HepG2 (cell line): ENCODE results near the gene ESYT2. TPM values are rescaled to one million over a fixed set of nuclear protein-coding genes. Genes with fewer than 3 reads are reported as not detected.

Experiments used
- ATAC-seq: fragments of 200-7000 bp; cut with Tn5 transposase; 3 replicates; pipeline ENCODE4 v1.9.1; 2020; ENCODE audit warnings: mild to moderate bottlenecking, moderate library complexity
- BruUV-seq: library from RNA; stranded (reverse); fragments of 400-500 nt; replicated peaks from 2 replicates; lab custom pipeline; 2021; lab: Mats Ljungman, UMichigan
- CTCF ChIA-PET: fragments of 300-600 bp; formaldehyde crosslinking; extraction: SDS; loops from one replicate; lab custom pipeline; 2021; ENCODE audit warnings: low total read pairs, inconsistent platforms, low intra/inter-chr PET ratio; lab: Yijun Ruan, JAX
- POLR2A ChIA-PET: fragments of 350-600 bp; sonication (Branson Sonifier 250); formaldehyde crosslinking; loops from one replicate; lab custom pipeline; 2020; ENCODE audit warnings: antibody characterized with exemption, inconsistent platforms; lab: Yijun Ruan, JAX
- DNase-seq: peaks from one replicate; pipeline ENCODE4 v3.0.0-alpha.2; 2015; ENCODE audit warnings: low spot score
- FAIRE-seq: peaks from 3 replicates; lab custom pipeline; 2011; peaks lifted over from hg19 to GRCh38; lab: Jason Lieb, UNC
- H2AFZ ChIP-seq: one replicate; pipeline ENCODE4 v1.6.1; 2011; ENCODE audit warnings: low read length, inconsistent platforms
- H3K27ac ChIP-seq: fragments of 300-600 bp; 3 replicates; pipeline ENCODE4 v1.8.0; 2011; ENCODE audit warnings: mixed run types, mild to moderate bottlenecking, mixed read lengths, low read length, inconsistent platforms; ENCODE audit not compliant: insufficient read depth; ENCODE audit errors: extremely low read length
- H3K27me3 ChIP-seq, 2 experiments: fragments of 200-600 bp in 1 of 2; 2 replicates in 1 of 2; 3 replicates in 1 of 2; pipeline versions ENCODE4 v1.6.0 to v1.8.0; 2011; ENCODE audit warnings: low read length in 2 of 2, mild to moderate bottlenecking in 2 of 2, moderate library complexity in 2 of 2, inconsistent platforms in 1 of 2; ENCODE audit not compliant: insufficient read depth in 2 of 2, control insufficient read depth in 1 of 2
- H3K36me3 ChIP-seq, 2 experiments: fragments of 200-600 bp in 1 of 2; replicated peaks in 1 of 2; 2 replicates in 1 of 2; 3 replicates in 1 of 2; pipeline versions ENCODE4 v1.5.1 to v1.8.0; 2011; ENCODE audit warnings: low read length in 2 of 2, inconsistent platforms in 1 of 2; ENCODE audit not compliant: insufficient read depth in 2 of 2, control insufficient read depth in 1 of 2
- H3K4me1 ChIP-seq: 2 replicates; pipeline ENCODE4 v1.5.1; 2012; ENCODE audit warnings: low read length, inconsistent platforms; ENCODE audit not compliant: insufficient read depth
- H3K4me2 ChIP-seq: 2 replicates; pipeline ENCODE4 v1.6.0; 2011; ENCODE audit warnings: low read depth, low read length, inconsistent platforms
- H3K4me3 ChIP-seq, 3 experiments: fragments of 200-600 bp in 1 of 3; sonication (generic), shearing (Covaris generic) in 1 of 3; replicated peaks in 1 of 3; 2 replicates each; pipeline ENCODE4 v1.5.1; 2011 to 2016; ENCODE audit warnings: low read length in 3 of 3, inconsistent platforms in 2 of 3, low read depth in 2 of 3, mild to moderate bottlenecking in 2 of 3, control low read depth in 1 of 3, mixed read lengths in 1 of 3; ENCODE audit not compliant: insufficient read depth in 1 of 3
- H3K79me2 ChIP-seq: one replicate; pipeline ENCODE4 v1.6.1; 2011; ENCODE audit warnings: low read length, inconsistent platforms; ENCODE audit not compliant: insufficient read depth
- H3K9ac ChIP-seq: 2 replicates; pipeline ENCODE4 v1.6.0; 2011; ENCODE audit warnings: mild to moderate bottlenecking, low read depth, low read length, inconsistent platforms; ENCODE audit not compliant: insufficient read depth
- H3K9me3 ChIP-seq: 2 replicates; pipeline ENCODE4 v1.5.1; 2012; ENCODE audit warnings: mild to moderate bottlenecking, low read length
- H4K20me1 ChIP-seq: 2 replicates; pipeline ENCODE4 v1.6.0; 2011; ENCODE audit warnings: inconsistent platforms, mild to moderate bottlenecking, low read length, moderate library complexity; ENCODE audit not compliant: insufficient read depth
- AGO1 ChIP-seq: fragments of 200-400 bp; formaldehyde crosslinking; IDR thresholded peaks from 2 replicates; pipeline ENCODE4 v1.6.1; 2017; ENCODE audit warnings: mild to moderate bottlenecking, low read depth, low read length, moderate library complexity; ENCODE audit not compliant: poor library complexity, severe bottlenecking
- ARID2 ChIP-seq: sonication (generic); formaldehyde crosslinking; IDR thresholded peaks from 2 replicates; pipeline ENCODE4 v1.8.1; 2022; ENCODE audit warnings: mild to moderate bottlenecking, missing genetic modification reagents, borderline replicate concordance
- EED ChIP-seq: sonication (generic); formaldehyde crosslinking; IDR thresholded peaks from 2 replicates; pipeline ENCODE4 v1.5.0; 2020; ENCODE audit warnings: mild to moderate bottlenecking, missing genetic modification reagents
- ETV6 ChIP-seq: sonication (generic); formaldehyde crosslinking; conservative IDR thresholded peaks from 2 replicates; pipeline ENCODE4 v1.4.0; 2020; ENCODE audit warnings: missing genetic modification reagents
- HHEX ChIP-seq: IDR thresholded peaks from 2 replicates; pipeline ENCODE4 v1.6.1; 2016; ENCODE audit warnings: control low read depth
- KMT2B ChIP-seq: IDR thresholded peaks from 2 replicates; pipeline ENCODE4 v1.6.1; 2016; ENCODE audit warnings: missing genetic modification reagents, missing compliant biosample characterization
- PAX8 ChIP-seq: sonication (generic); formaldehyde crosslinking; IDR thresholded peaks from 2 replicates; pipeline ENCODE4 v1.8.0; 2022; ENCODE audit warnings: mild to moderate bottlenecking, missing genetic modification reagents, borderline replicate concordance
- PLRG1 ChIP-seq: fragments of 450-650 bp; conservative IDR thresholded peaks from 2 replicates; pipeline ENCODE4 v1.6.1; 2016
- RFXAP ChIP-seq: sonication (generic); formaldehyde crosslinking; IDR thresholded peaks from 2 replicates; pipeline ENCODE4 v1.4.0; 2020; ENCODE audit warnings: missing genetic modification reagents, borderline replicate concordance
- RNF2 ChIP-seq: fragments of 450-650 bp; conservative IDR thresholded peaks from 2 replicates; pipeline ENCODE4 v1.6.1; 2016; ENCODE audit warnings: low read depth
- SALL2 ChIP-seq: sonication (generic); formaldehyde crosslinking; IDR thresholded peaks from 2 replicates; pipeline ENCODE4 v1.8.1; 2023; ENCODE audit warnings: mild to moderate bottlenecking, missing genetic modification reagents, inconsistent platforms
- TGIF2 ChIP-seq: IDR thresholded peaks from 2 replicates; pipeline ENCODE4 v1.6.1; 2016; ENCODE audit warnings: control low read depth, missing compliant biosample characterization
- ZBTB20 ChIP-seq: sonication (generic); formaldehyde crosslinking; IDR thresholded peaks from 2 replicates; pipeline ENCODE4 v1.8.1; 2023; ENCODE audit warnings: missing genetic modification reagents, low read depth, mild to moderate bottlenecking, borderline replicate concordance
- ZNF296 ChIP-seq: sonication (generic); formaldehyde crosslinking; conservative IDR thresholded peaks from 2 replicates; pipeline ENCODE4 v1.5.0; 2020; ENCODE audit warnings: mild to moderate bottlenecking, missing genetic modification reagents
- ZNF737 ChIP-seq: sonication (generic); formaldehyde crosslinking; IDR thresholded peaks from 2 replicates; pipeline ENCODE4 v1.5.0; 2020; ENCODE audit warnings: missing genetic modification reagents, mild to moderate bottlenecking, borderline replicate concordance
- ZNF781 ChIP-seq: sonication (generic); formaldehyde crosslinking; IDR thresholded peaks from 2 replicates; pipeline ENCODE4 v1.5.1; 2020; ENCODE audit warnings: borderline replicate concordance, mild to moderate bottlenecking, missing genetic modification reagents; ENCODE audit errors: not compliant biosample characterization
- ZNF816 ChIP-seq: sonication (generic); formaldehyde crosslinking; IDR thresholded peaks from 2 replicates; pipeline ENCODE4 v1.8.0; 2022; ENCODE audit warnings: missing genetic modification reagents, mild to moderate bottlenecking, borderline replicate concordance
- WGBS: methylation state at CpG from one replicate; pipeline ENCODE4 v1.1.6; 2017; ENCODE audit warnings: low lambda C conversion rate; 5-methylcytosine and 5-hydroxymethylcytosine counted together
- in situ Hi-C: cut with HindIII; loops from 2 replicates; pipeline ENCODE4 v1.10.0; 2017; ENCODE audit warnings: low pct_unique_long_range_greater_than_20kb; ENCODE audit not compliant: extremely low pct_ligation_motif_present
- intact Hi-C: fragments of 100-400 bp; cut with micrococcal nuclease; formaldehyde crosslinking; loops from one replicate; pipeline ENCODE4 v1.10.0; 2022; ENCODE audit not compliant: unreplicated experiment
- polyA plus RNA-seq, 8 experiments: library from polyadenylated mRNA; depleted of rRNA in 3 of 8; stranded (reverse) in 7 of 8; unstranded in 1 of 8; fragments of >200 nt; fragmentation: Illumina TruSeq in 4 of 8; extraction: Trizol in 4 of 8; gene quantifications; 2 replicates each; pipeline versions ENCODE4 v1.2.1 to v1.2.3, GENCODE V29; 2011 to 2016; ENCODE audit warnings: low read depth in 4 of 8, missing spikeins in 1 of 8, mixed read lengths in 1 of 8; ENCODE audit not compliant: insufficient read depth in 1 of 8
- total RNA-seq, 5 experiments: library from RNA; depleted of rRNA; stranded (reverse); fragments of >200 nt; fragmentation: Illumina TruSeq; extraction: Trizol; gene quantifications; 2 replicates each; pipeline ENCODE4 v1.2.3, GENCODE V29; 2016; ENCODE audit warnings: low read depth in 1 of 5
- TF ChIP-seq, protein P1 (sequence below): sonication (generic); IDR thresholded peaks from 2 replicates; pipeline ENCODE4 v1.6.1; 2016; ENCODE audit warnings: low read depth, borderline replicate concordance

ESYT2 gene
- total and polyA plus RNA-seq, 2 of the 13 experiments (the other 11 are each of a cell fraction or from before 2014, with no cell fraction given) = 28.5 to 37.3 TPM

DNA sequence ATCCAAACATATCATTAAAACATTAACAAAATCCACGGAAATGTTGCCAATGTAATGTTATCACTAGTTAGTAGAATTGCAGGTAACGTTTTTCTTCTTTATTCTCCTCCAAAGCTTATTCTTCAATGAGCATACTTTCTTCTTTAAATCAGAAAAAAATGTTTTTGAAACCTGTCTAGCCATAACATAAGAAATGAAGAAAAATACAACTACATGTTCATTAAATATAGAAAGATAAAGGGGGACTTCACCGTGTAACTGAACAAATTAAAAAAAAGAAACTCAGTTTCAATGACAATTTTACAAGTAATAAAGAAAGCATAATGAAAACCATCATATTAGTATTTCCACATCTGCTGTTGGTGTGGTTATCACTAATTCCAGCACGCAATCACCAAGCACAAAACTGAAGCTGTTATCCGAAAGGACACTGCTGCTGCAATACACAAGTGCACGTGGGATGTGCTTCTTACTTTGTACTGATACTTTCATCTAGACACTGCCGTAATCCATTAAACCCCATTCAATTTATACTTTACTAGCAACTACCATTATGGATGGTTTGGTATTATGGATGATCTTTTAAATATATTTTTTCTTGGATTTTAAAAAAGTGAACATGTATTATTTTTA lies 9.6 kb downstream of the ESYT2 start:
- ChIA-PET CTCF (no interaction called here), POLR2A (interaction anchor here (1.0 to 3.1 kb wide), 5 partner anchors 7 to 44 kb away, joined by 3 to 34 read pairs (median 12); partner anchors contain the start of gene ESYT2)
- no peak overlapping the region for H2AFZ ChIP-seq
- peaks cover 89% of the 10 kb centered on the region for H3K79me2 ChIP-seq
- ATAC-seq (no peak), FAIRE-seq (no peak), DNase-seq (no peak)
- H4K20me1 ChIP-seq = peaks cover 14% of the 10 kb centered on the region; the same call in 1 of the 2 replicates
- peaks cover 0 to 5% of the 10 kb centered on the region in 2 experiments; a peak in 2 of 5 replicates for H3K36me3 ChIP-seq
- WGBS = 77% methylated on average over 7 of the region's 7 CpGs
- intact Hi-C loops (loop anchor here (5.0 to 10.0 kb wide), 3 partner anchors 38 to 158 kb away; partner anchors contain the start of genes DYNC2I1 and NCAPG2), in situ Hi-C loops (no loop called here)
- peak overlapping the region; percentile 96 for H3K27ac ChIP-seq
- no peak for TF ChIP-seq ETV6 (CRISPR knock-in tag)
- no peak for TF ChIP-seq PAX8
- TF ChIP-seq ZBTB20 (CRISPR knock-in tag) = no peak
- TF ChIP-seq ZNF781 = no peak
- TF ChIP-seq ZNF737 (CRISPR knock-in tag) = no peak
- TF ChIP-seq HHEX = no peak
- TF ChIP-seq TGIF2 (CRISPR knock-in tag) = no peak
- TF ChIP-seq ZNF296 (CRISPR knock-in tag) = no peak
- TF ChIP-seq AGO1 = no peak
- TF ChIP-seq SALL2 (CRISPR knock-in tag) = no peak
- no peak for TF ChIP-seq RNF2
- no peak for TF ChIP-seq ARID2
- TF ChIP-seq KMT2B (CRISPR knock-in tag) = no peak
- no peak for TF ChIP-seq RFXAP
- TF ChIP-seq, protein P1, sequence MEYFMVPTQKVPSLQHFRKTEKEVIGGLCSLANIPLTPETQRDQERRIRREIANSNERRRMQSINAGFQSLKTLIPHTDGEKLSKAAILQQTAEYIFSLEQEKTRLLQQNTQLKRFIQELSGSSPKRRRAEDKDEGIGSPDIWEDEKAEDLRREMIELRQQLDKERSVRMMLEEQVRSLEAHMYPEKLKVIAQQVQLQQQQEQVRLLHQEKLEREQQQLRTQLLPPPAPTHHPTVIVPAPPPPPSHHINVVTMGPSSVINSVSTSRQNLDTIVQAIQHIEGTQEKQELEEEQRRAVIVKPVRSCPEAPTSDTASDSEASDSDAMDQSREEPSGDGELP = no peak
- no peak for TF ChIP-seq EED (CRISPR knock-in tag)
- no peak for TF ChIP-seq ZNF816 (CRISPR knock-in tag)
- no peak for TF ChIP-seq PLRG1
- no peaks in the 10 kb centered on the region for H3K27me3 ChIP-seq
- BruUV-seq = no TSS peak
- H3K4me1 ChIP-seq = peaks cover 80% of the 10 kb centered on the region
- no peak overlapping the region for H3K9ac ChIP-seq
- H3K9me3 ChIP-seq = no peaks in the 10 kb centered on the region
- peak overlapping the region in 2 of 3 experiments; percentile 50 to 66; a peak in 3 of 6 replicates for H3K4me3 ChIP-seq
- peak overlapping the region; percentile 91 for H3K4me2 ChIP-seq
